Astrocyte (in vitro differentiated cells and primary cell): ENCODE measurements around the gene ING1. TPM values are rescaled to one million over a fixed set of nuclear protein-coding genes. Genes with fewer than 3 reads are reported as not detected.
"Not testable (repeated sequence)": the region's sequence is repeated elsewhere in the genome, so short reads cannot be mapped to it uniquely, and the experiment has no call there.

Experiments
- DNase-seq: peaks from one replicate; pipeline ENCODE4 v3.0.0-alpha.2; 2010; ENCODE audit warnings: low read depth
- FAIRE-seq: peaks from 2 replicates; lab custom pipeline; 2011; peaks lifted over from hg19 to GRCh38; lab: Jason Lieb, UNC
- H2AFZ ChIP-seq: 2 replicates; pipeline ENCODE4 v1.6.0; 2012; ENCODE audit warnings: low read depth, low read length, inconsistent platforms
- H3K27ac ChIP-seq: 2 replicates; pipeline ENCODE4 v1.5.1; 2011; ENCODE audit warnings: low read depth, low read length, inconsistent platforms
- H3K27me3 ChIP-seq: 2 replicates; pipeline ENCODE4 v1.6.0; 2011; ENCODE audit warnings: low read length, inconsistent platforms; ENCODE audit not compliant: insufficient read depth
- H3K36me3 ChIP-seq: 2 replicates; pipeline ENCODE4 v1.5.1; 2011; ENCODE audit warnings: low read length, inconsistent platforms; ENCODE audit not compliant: insufficient read depth
- H3K4me1 ChIP-seq: 2 replicates; pipeline ENCODE4 v1.5.1; 2011; ENCODE audit warnings: low read length, inconsistent platforms; ENCODE audit not compliant: insufficient read depth
- H3K4me2 ChIP-seq: 2 replicates; pipeline ENCODE4 v1.6.0; 2012; ENCODE audit warnings: low read length, inconsistent platforms
- H3K4me3 ChIP-seq: 2 replicates; pipeline ENCODE4 v1.5.1; 2011; ENCODE audit warnings: low read depth, mild to moderate bottlenecking, low read length, inconsistent platforms; ENCODE audit not compliant: insufficient read depth
- H3K79me2 ChIP-seq: 2 replicates; pipeline ENCODE4 v1.6.0; 2012; ENCODE audit warnings: mild to moderate bottlenecking, low read length, inconsistent platforms; ENCODE audit not compliant: insufficient read depth
- H3K9ac ChIP-seq: 2 replicates; pipeline ENCODE4 v1.6.0; 2012; ENCODE audit warnings: mild to moderate bottlenecking, low read length, inconsistent platforms
- H3K9me3 ChIP-seq: 2 replicates; pipeline ENCODE4 v1.5.1; 2012; ENCODE audit warnings: low read depth, mild to moderate bottlenecking, low read length, inconsistent platforms; ENCODE audit not compliant: insufficient read depth
- H4K20me1 ChIP-seq: 2 replicates; pipeline ENCODE4 v1.6.0; 2012; ENCODE audit warnings: low read length, inconsistent platforms; ENCODE audit not compliant: insufficient read depth
- H3K27ac Mint-ChIP-seq: one replicate; pipeline ENCODE4 v1.8.0; 2021; ENCODE audit warnings: mild to moderate bottlenecking, mixed read lengths; ENCODE audit not compliant: unreplicated experiment
- H3K27me3 Mint-ChIP-seq: one replicate; pipeline ENCODE4 v1.8.0; 2021; ENCODE audit warnings: low read depth, mixed read lengths; ENCODE audit not compliant: unreplicated experiment
- H3K36me3 Mint-ChIP-seq: one replicate; pipeline ENCODE4 v1.8.0; 2021; ENCODE audit warnings: low read depth, mixed read lengths; ENCODE audit not compliant: unreplicated experiment
- H3K4me1 Mint-ChIP-seq: one replicate; pipeline ENCODE4 v1.8.0; 2021; ENCODE audit warnings: low read depth, mixed read lengths; ENCODE audit not compliant: unreplicated experiment
- H3K4me3 Mint-ChIP-seq: one replicate; pipeline ENCODE4 v1.8.0; 2021; ENCODE audit warnings: mild to moderate bottlenecking, moderate library complexity, mixed read lengths; ENCODE audit not compliant: unreplicated experiment
- H3K9me3 Mint-ChIP-seq: one replicate; pipeline ENCODE4 v1.8.0; 2021; ENCODE audit warnings: mild to moderate bottlenecking, mixed read lengths; ENCODE audit not compliant: unreplicated experiment
- CTCF ChIP-seq: IDR thresholded peaks from 2 replicates; pipeline ENCODE4 v1.5.1; 2011; ENCODE audit warnings: low read depth, mild to moderate bottlenecking, inconsistent platforms, low read length, moderate library complexity; ENCODE audit not compliant: insufficient read depth
- EZH2 ChIP-seq: IDR thresholded peaks from 2 replicates; pipeline ENCODE4 v1.6.1; 2012; ENCODE audit warnings: mild to moderate bottlenecking, low read length, inconsistent platforms; ENCODE audit not compliant: insufficient read depth
- total RNA-seq: library from RNA; stranded (reverse); gene quantifications from 2 replicates; pipeline ENCODE4 v1.2.1, GENCODE V29; 2021

The ING1 gene
- total RNA-seq, 1 donor from 2014 or later = 11.8 TPM

DNA sequence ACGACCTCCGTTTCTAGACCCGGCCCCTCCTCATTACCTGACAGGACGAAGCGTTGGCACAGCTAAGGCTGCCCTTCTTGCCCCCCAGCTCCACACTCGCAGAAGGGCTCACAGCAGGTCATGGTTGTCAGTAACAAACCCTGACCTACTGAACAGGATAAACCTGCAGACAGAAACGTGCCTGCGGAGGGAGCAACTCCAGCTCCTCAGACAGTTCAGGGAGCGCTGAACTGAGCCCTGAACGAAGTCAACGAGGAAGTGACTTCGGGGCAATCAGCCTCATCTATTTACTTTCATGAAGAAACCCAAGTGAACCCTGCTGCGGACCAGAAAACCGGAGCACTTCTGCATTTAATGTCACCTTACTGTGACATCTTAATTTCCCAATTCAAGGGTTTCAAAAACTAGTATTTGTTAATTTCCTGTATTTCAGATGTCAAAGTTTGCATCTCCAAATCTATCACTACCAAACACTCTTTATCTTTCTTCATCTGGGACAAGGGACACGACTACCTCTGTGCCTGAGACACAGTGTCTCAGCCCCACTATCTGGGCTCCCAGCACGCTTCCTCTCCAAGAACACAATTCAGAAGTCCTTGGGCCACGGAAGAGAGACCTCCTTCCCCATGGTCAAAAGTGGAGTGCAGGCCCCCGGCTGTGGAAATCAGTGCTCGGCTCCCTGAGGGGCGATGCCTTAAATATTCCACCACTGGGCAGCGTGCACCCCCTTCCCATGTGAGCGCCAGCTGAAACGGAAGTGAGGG lies 47.8 kb upstream of the ING1 start:
- no peak for DNase-seq
- no peak for FAIRE-seq

DNA sequence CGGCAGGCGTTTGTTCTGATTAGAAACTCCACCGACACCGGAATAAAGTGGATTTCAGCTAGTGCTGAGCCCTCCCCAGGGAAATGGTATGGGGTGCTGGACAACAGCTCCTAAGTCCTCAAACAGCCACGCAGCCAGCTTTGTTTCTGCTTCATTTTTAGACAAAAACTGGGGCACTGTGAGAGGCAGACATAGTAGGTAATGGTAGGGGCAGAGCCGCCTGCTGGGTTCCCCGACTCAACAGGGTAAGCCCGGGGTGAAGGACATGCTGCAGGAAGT lies 47.3 kb upstream of the ING1 start:
- no peak for DNase-seq
- Mint-ChIP-seq H3K9me3 (peaks cover 6% of the 10 kb centered on the region), H3K27me3 (peaks cover 2% of the 10 kb centered on the region), H3K27ac (no peak overlapping the region), H3K36me3 (peaks cover 64% of the 10 kb centered on the region), H3K4me1 (no peaks in the 10 kb centered on the region), H3K4me3 (no peak overlapping the region)
- Histone ChIP-seq H2AFZ (no peak overlapping the region), H3K27me3 (no peaks in the 10 kb centered on the region), H3K4me1 (no peaks in the 10 kb centered on the region), H4K20me1 (peaks cover 2% of the 10 kb centered on the region), H3K79me2 (no peaks in the 10 kb centered on the region), H3K4me2 (no peak overlapping the region), H3K36me3 (peaks cover 28% of the 10 kb centered on the region), H3K4me3 (no peak overlapping the region), H3K27ac (no peak overlapping the region), H3K9ac (no peak overlapping the region), H3K9me3 (no peaks in the 10 kb centered on the region)
- TF ChIP-seq CTCF = no peak
- no peak for FAIRE-seq

More for the DNA sequence above, 47.8 kb upstream of the ING1 start:
- H3K4me2 ChIP-seq = no peak overlapping the region
- H3K27me3 ChIP-seq = no peaks in the 10 kb centered on the region
- no peak overlapping the region for H3K9ac ChIP-seq
- Mint-ChIP-seq H3K4me3 (no peak overlapping the region), H3K27me3 (peaks cover 2% of the 10 kb centered on the region), H3K36me3 (peaks cover 64% of the 10 kb centered on the region), H3K27ac (no peak overlapping the region), H3K9me3 (peaks cover 10% of the 10 kb centered on the region), H3K4me1 (no peaks in the 10 kb centered on the region)
- H3K36me3 ChIP-seq = peaks cover 28% of the 10 kb centered on the region
- H3K27ac ChIP-seq = no peak overlapping the region
- no peaks in the 10 kb centered on the region for H3K9me3 ChIP-seq
- no peaks in the 10 kb centered on the region for H3K4me1 ChIP-seq
- H3K79me2 ChIP-seq = no peaks in the 10 kb centered on the region
- H2AFZ ChIP-seq = no peak overlapping the region
- no peak for TF ChIP-seq CTCF
- no peak for TF ChIP-seq EZH2
- H3K4me3 ChIP-seq = no peak overlapping the region
- H4K20me1 ChIP-seq = peaks cover 2% of the 10 kb centered on the region

GRCh38 chr13:110669036-110669435 lies 44.5 kb upstream of the ING1 start:
- Histone ChIP-seq H3K79me2 (no peaks in the 10 kb centered on the region), H3K4me3 (no peak overlapping the region), H3K36me3 (peaks cover 8% of the 10 kb centered on the region), H2AFZ (no peak overlapping the region), H3K9ac (no peak overlapping the region), H3K4me2 (no peak overlapping the region), H3K27ac (no peak overlapping the region), H3K4me1 (no peaks in the 10 kb centered on the region), H4K20me1 (no peaks in the 10 kb centered on the region), H3K27me3 (no peaks in the 10 kb centered on the region), H3K9me3 (no peaks in the 10 kb centered on the region)
- FAIRE-seq = no peak
- H3K36me3 Mint-ChIP-seq = peaks cover 48% of the 10 kb centered on the region
- no peak overlapping the region for H3K27ac Mint-ChIP-seq
- DNase-seq = no peak
- peaks cover 3% of the 10 kb centered on the region for H3K9me3 Mint-ChIP-seq
- no peaks in the 10 kb centered on the region for H3K4me1 Mint-ChIP-seq
- TF ChIP-seq EZH2 (no peak), CTCF (no peak)
- H3K27me3 Mint-ChIP-seq = peaks cover 2% of the 10 kb centered on the region
- H3K4me3 Mint-ChIP-seq = no peak overlapping the region

DNA sequence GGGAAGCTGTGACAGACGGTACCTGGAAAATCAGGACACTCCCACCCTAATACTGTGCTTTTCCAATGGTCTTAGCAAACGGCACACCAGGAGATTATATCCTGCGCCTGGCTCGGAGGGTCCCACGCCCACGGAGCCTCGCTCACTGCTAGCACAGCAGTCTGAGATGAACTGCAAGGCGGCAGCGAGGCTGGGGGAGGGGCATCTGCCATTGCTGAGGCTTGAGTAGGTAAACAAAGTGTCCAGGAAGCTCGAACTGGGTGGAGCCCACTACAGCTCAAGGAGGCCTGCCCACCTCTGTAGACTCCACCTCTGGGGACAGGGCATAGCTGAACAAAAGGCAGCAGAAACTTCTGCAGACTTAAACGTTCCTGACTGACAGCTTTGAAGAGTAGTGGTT lies 43.7 kb upstream of the ING1 start:
- H3K4me1 Mint-ChIP-seq, H3K79me2 ChIP-seq, H3K4me3 Mint-ChIP-seq, H3K4me2 ChIP-seq, H3K4me1 ChIP-seq, H3K9me3 ChIP-seq, DNase-seq, H3K9me3 Mint-ChIP-seq, H3K27me3 ChIP-seq, H3K27ac Mint-ChIP-seq, FAIRE-seq, H4K20me1 ChIP-seq, H3K36me3 ChIP-seq, H3K27ac ChIP-seq, H2AFZ ChIP-seq, H3K9ac ChIP-seq, H3K4me3 ChIP-seq, H3K27me3 Mint-ChIP-seq: not testable (repeated sequence)
- peaks cover 50% of the 10 kb centered on the region for H3K36me3 Mint-ChIP-seq
